Kidney epithelial cell (primary cell): ENCODE data around the gene HNRNPA1. TPM values are rescaled to one million over a fixed set of nuclear protein-coding genes. Genes with fewer than 3 reads are reported as not detected.
A peak's percentile ranks its signal among the peaks of the same experiment; 100 is the strongest.
"Not testable (repeated sequence)": the region's sequence is repeated elsewhere in the genome, so short reads cannot be mapped to it uniquely, and the experiment has no call there.

Source experiments
- DNase-seq: peaks from one replicate; pipeline ENCODE4 v3.0.0-alpha.2; 2010; ENCODE audit warnings: low read depth
- H3K27me3 ChIP-seq: 2 replicates; pipeline ENCODE4 v1.6.0; 2011; ENCODE audit warnings: low read length; ENCODE audit not compliant: control insufficient read depth, insufficient read depth
- H3K36me3 ChIP-seq: 2 replicates; pipeline ENCODE4 v1.5.1; 2011; ENCODE audit warnings: low read length; ENCODE audit not compliant: control insufficient read depth, insufficient read depth
- H3K4me3 ChIP-seq: 2 replicates; pipeline ENCODE4 v1.5.1; 2011; ENCODE audit warnings: low read depth, mild to moderate bottlenecking, control low read depth, low read length
- total RNA-seq: library from RNA; depleted of rRNA; stranded (reverse); fragments of >200 nt; gene quantifications from 2 replicates; pipeline ENCODE4 v1.2.3, GENCODE V29; 2015
- TF ChIP-seq, protein P1 (sequence below): IDR thresholded peaks from 2 replicates; pipeline ENCODE4 v1.5.1; 2011; ENCODE audit warnings: mild to moderate bottlenecking, moderate library complexity, low read length, control low read depth, inconsistent platforms; ENCODE audit not compliant: insufficient read depth, poor library complexity, severe bottlenecking

HNRNPA1 gene
- total RNA-seq, 1 donor from 2014 or later, result 645 TPM

DNA sequence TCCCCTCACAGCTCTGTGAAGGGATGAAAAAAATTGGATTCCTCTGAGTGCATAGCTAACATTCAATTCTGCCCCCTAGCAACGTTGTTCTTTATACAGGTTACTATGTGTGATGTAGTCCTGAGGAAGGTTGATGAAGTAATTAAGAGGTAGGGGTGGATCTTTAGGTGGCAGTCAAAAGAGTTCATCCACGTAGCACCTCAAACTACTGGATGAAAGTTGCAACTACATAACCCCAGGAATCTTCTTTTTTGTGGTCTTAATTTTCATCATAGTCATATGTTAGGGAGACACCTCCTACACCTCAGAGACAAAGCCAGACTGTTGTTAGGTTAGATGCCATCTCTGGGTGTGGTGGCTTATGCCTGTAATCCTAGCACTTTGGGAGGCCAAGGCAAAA is 30.5 kb downstream of the HNRNPA1 start:
- no peaks in the 10 kb centered on the region for H3K27me3 ChIP-seq
- H3K36me3 ChIP-seq, result no peaks in the 10 kb centered on the region
- H3K4me3 ChIP-seq, result no peak overlapping the region
- DNase-seq, result no peak
- TF ChIP-seq, protein P1, sequence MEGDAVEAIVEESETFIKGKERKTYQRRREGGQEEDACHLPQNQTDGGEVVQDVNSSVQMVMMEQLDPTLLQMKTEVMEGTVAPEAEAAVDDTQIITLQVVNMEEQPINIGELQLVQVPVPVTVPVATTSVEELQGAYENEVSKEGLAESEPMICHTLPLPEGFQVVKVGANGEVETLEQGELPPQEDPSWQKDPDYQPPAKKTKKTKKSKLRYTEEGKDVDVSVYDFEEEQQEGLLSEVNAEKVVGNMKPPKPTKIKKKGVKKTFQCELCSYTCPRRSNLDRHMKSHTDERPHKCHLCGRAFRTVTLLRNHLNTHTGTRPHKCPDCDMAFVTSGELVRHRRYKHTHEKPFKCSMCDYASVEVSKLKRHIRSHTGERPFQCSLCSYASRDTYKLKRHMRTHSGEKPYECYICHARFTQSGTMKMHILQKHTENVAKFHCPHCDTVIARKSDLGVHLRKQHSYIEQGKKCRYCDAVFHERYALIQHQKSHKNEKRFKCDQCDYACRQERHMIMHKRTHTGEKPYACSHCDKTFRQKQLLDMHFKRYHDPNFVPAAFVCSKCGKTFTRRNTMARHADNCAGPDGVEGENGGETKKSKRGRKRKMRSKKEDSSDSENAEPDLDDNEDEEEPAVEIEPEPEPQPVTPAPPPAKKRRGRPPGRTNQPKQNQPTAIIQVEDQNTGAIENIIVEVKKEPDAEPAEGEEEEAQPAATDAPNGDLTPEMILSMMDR, result no peak

DNA sequence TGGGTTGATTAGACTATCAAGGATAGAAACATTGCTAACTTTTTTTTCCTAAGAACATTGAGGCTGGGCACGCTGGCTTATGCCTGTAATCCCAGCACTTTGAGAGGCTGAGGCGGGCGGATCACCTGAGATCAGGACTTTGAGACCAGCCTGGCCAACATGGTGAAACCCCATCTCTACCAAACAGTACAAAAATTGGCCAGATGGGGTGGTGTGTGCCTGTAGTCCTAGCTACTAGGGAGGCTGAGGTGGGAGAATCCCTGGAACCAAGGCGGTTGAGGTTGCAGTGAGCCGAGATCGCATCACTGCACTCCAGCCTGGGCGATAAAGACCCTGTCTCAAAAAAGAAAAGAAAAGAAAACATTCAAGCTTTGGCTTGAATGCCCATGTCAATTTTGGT is 31.8 kb downstream of the HNRNPA1 start:
- DNase-seq, result not testable (repeated sequence)

DNA sequence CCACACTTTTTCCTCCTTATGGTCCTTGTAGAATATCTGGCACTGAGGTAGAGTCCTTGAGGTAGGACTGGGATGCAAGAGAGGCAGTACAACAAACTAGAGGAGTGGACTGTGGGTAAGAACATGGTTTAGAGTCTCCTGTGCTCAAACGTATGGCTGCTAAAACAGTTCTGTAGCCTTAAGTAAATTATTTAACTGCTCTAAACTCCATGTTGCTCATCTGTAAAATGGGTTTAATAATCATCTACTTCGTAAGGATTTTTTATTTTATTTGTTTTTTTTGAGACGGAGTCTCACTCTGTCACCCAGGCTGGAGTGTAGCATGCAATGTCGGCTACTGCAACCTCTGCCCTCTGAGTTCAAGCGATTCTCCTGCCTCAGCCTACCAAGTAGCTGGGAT is 40.8 kb downstream of the HNRNPA1 start:
- no peak for DNase-seq
- H3K27me3 ChIP-seq, result no peaks in the 10 kb centered on the region
- H3K36me3 ChIP-seq, result no peaks in the 10 kb centered on the region
- TF ChIP-seq, protein P1, result no peak
- no peak overlapping the region for H3K4me3 ChIP-seq

More for the DNA sequence above, 31.8 kb downstream of the HNRNPA1 start:
- H3K4me3 ChIP-seq, H3K36me3 ChIP-seq, H3K27me3 ChIP-seq: not testable (repeated sequence)

DNA sequence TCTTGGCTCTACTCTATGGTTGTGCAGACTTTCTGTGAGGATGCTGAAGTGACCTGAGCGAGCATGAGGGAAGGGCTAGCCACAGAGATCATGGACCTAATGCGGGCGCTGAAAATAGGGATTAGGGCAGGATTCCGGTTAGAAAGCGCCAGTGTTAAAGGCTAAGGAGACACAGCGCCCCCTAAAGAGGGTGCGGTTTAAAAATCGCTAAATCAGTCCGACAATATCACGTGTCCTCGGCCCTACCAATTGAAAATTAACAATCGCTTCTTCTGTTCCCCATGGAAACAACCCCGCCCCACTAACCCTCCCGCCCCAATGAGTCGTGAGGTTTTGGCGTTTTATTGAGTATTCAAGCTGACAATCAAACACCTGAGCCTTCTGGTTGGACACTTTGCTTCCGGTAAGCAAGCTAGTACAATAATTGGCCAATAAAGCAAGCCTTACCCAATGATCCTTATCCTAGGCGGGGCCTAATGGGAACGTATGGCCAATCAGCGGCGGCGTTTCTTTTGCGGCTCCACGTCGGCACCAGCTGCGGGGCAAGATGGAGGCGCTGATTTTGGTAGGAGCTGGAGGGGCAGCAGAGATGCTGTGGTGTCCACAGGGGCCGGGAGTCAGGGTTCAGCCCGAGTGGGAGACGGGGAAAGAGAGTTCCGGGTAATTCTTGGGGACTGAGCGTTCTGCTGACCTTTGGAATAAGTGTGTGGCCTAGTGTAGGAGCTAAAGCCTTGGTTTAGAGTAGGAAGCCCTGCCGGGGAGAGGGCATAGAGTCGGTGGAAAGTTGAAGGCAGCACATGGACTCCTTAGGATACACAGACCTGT is 44.3 kb downstream of the HNRNPA1 start, which contains the start of gene COPZ1:
TSS of gene COPZ1 (plus strand) at position 515 of the 825 bp plus-strand sequence. CDS start at position 548, 33 bp downstream.
- Histone ChIP-seq H3K27me3 (no peaks in the 10 kb centered on the region), H3K36me3 (no peaks in the 10 kb centered on the region), H3K4me3 (peak within 1 kb of the TSS; percentile 52)
- peak; percentile 99 for DNase-seq
- TF ChIP-seq, protein P1, result peak; percentile 85

DNA sequence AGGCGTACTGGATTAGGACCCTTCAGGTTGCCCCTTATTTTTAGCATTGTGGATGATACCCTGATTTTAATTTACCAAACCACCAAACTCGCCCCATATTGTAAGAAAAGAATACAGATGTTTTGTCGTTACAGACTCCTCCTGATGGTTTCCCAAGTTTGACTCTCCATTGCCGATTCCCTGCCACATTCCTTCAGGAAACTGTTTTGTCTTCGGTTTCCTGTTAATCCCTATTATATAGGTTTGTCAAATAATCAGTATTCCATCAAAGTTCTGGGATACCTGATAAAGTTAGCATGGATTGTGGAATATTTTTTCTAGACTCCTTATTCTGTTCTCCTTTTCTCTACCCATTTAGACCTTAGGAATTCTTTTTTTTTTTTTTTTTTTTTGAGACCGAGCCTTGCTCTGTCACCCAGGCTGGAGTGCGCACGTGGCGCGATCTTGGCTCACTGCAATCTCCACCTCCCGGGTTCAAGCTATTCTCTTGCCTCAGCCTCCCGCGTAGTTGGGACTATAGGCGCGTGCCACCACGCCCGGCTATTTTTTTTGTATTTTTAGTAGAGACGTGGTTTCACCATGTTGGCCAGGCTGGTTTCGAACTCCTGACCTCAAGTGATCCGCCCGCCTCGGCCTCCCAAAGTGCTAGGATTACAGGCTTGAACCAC is 45.0 kb downstream of the HNRNPA1 start:
- not testable (repeated sequence) for H3K36me3 ChIP-seq, H3K27me3 ChIP-seq, DNase-seq
- H3K4me3 ChIP-seq, result peak overlapping the region; percentile 52

DNA sequence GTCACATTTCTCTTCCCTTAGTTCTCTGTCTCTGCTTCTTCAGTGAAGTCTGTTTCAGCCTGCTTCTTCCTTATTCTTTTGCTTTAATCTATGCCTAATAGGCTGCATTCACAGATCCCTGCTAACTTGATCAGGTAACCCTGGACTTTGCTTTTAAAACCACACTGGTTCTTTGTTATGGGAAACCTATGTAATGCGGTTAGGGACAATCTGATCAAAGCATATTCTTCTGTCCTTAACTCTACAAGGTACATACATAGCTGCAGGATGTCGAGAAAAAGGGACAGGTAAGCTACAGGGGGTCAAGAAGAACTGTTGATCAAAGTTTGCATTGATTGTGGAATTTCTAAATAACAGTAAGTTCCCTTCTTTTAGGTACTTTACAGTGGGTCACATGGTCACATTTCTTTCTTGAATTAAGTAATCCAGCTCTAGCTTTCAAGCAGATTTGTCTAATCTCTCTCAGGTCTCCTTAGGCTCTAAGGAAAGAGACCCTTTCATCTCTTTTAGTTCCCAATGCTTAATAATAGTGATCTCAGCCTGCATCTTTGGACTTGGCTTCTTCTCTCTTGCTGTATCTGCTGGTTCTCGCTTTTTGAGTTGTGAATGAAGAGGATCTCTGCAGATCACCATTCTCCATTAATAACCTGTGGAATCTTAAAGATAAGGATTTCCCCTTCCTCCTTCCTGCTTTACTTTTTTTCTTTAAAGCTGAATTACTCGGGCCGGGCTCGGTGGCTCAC is 48.2 kb downstream of the HNRNPA1 start:
- no peak overlapping the region for H3K4me3 ChIP-seq
- DNase-seq, result no peak
- H3K27me3 ChIP-seq, result no peaks in the 10 kb centered on the region
- TF ChIP-seq, protein P1, result no peak
- no peaks in the 10 kb centered on the region for H3K36me3 ChIP-seq
